Stimulated activated CD4-positive, alpha-beta T cell treated with anti-CD3 and anti-CD28 coated beads, Interleukin-4, amount 100 ng/mL, for 24 hours (primary cell): Measurements from ENCODE around the gene NFIC.

Source experiments
- DNase-seq: peaks from one replicate; pipeline ENCODE4 v3.0.0-alpha.2; 2020

The NFIC gene

DNA sequence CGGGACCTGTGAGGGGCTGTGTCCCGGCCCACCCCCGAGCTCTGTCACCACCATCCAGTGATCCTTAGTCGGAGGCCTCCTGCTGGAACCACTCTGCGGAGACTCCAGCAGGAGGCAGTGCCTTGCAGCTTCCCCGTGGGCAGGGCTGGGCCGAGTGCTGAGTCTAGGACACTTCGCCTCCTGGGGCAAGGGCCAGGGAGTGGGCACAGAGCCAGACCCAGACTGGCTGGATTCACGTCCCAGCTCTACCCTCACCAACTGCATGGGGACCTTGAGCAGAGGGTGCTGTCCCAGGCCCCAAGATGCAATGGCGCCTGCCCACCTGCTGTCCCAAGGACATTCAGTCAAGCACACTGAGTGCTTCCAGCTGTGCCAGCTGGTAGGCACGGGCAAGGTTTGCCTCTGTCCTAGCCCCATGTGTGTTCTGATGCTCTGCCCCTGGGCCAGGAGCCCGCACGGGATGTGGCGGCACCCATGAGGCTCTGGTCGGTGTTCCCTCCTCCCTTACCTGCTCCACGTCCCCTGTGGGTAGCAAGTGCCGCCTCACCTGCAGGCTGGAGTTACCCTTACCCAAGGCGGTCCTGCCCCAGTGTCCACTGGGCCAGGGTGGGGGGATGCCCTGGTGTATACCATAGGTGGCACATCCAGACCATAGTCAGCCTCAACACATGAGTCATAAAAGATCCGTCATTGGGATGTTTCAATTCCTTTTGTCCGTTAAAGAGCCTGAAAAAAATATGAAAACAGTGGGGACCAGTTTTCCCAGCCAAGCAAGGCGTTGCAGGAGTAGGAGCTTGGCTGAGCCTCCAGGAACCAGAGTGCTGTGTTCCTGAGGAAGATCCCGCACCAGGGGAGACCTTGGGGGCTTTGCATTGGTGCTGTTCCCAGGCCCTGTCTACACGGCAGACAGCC, 147.1 kb downstream of the NFIC start:
- no peak for DNase-seq

- no peak for DNase-seq
These were observed 148.5 kb downstream of the NFIC start for GRCh38 chr19:3514930-3515329.

GRCh38 chr19:3515891-3516422, 149.6 kb downstream of the NFIC start:
- DNase-seq = no peak

GRCh38 chr19:3516675-3517207, 150.4 kb downstream of the NFIC start:
- peak; percentile 23 for DNase-seq

GRCh38 chr19:3517638-3518037, 151.3 kb downstream of the NFIC start:
- no peak for DNase-seq

GRCh38 chr19:3518255-3518654, 151.9 kb downstream of the NFIC start:
- DNase-seq = no peak

DNA sequence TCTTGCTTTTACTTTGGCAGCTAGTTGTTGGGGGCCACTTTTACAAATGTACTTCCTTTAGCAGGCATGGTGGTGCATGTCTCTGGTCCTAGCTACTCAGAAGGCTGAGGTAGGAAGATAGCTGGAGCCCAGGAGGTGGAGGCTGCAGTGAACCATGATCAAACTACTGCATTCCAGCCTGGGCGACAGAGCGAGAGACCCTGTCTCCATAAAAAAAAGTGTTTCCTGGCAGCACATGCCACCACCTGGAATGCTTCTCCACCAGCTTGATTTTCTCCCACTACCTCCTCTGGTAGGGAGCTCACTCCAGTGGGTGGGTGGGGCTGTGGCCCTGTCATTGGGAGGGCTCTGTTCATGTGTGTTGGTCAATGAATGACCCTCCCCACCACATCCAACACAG, 152.3 kb downstream of the NFIC start:
- DNase-seq = no peak
